Ectodermal cell (in vitro differentiated cells): ENCODE results near the gene TUBGCP2. TPM values are rescaled to one million over a fixed set of nuclear protein-coding genes. Genes with fewer than 3 reads are reported as not detected.

Source experiments
- H3K27ac ChIP-seq: 2 replicates; pipeline ENCODE4 v1.7.0; 2013; ENCODE audit warnings: mild to moderate bottlenecking, low read depth, low read length; ENCODE audit not compliant: insufficient read depth, poor library complexity, severe bottlenecking
- H3K27me3 ChIP-seq: 2 replicates; pipeline ENCODE4 v1.7.0; 2013; ENCODE audit warnings: mild to moderate bottlenecking, low read length; ENCODE audit not compliant: insufficient read depth, control insufficient read depth, poor library complexity, severe bottlenecking
- H3K36me3 ChIP-seq: one replicate; pipeline ENCODE4 v1.7.0; 2013; ENCODE audit warnings: low read length; ENCODE audit not compliant: control insufficient read depth, insufficient read depth
- H3K4me1 ChIP-seq: one replicate; pipeline ENCODE4 v1.7.0; 2013; ENCODE audit warnings: low read length; ENCODE audit not compliant: control insufficient read depth, insufficient read depth
- H3K4me3 ChIP-seq: 2 replicates; pipeline ENCODE4 v1.7.0; 2013; ENCODE audit warnings: low read depth, low read length, control low read depth; ENCODE audit not compliant: insufficient read depth
- H3K9me3 ChIP-seq: 2 replicates; pipeline ENCODE4 v1.7.0; 2013; ENCODE audit warnings: mild to moderate bottlenecking, low read length, moderate library complexity; ENCODE audit not compliant: control insufficient read depth
- WGBS, 2 experiments: methylation state at CpG; one replicate each; pipeline ENCODE4 v1.1.7; 2013; ENCODE audit warnings: missing lambda C conversion rate in 2 of 2; 5-methylcytosine and 5-hydroxymethylcytosine counted together
- polyA plus RNA-seq, 4 experiments: library from polyadenylated mRNA; stranded (reverse); fragments of 50-300 nt; gene quantifications; one replicate each; pipeline ENCODE4 v1.2.3, GENCODE V29; 2013

The TUBGCP2 gene
- polyA plus RNA-seq (2013, experiment 1 of 4), result 57.5 TPM
- polyA plus RNA-seq (2013, experiment 2 of 4), result 59.4 TPM
- 44.9 TPM for polyA plus RNA-seq (2013, experiment 3 of 4)
- polyA plus RNA-seq (2013, experiment 4 of 4), result 44.1 TPM

- Histone ChIP-seq H3K4me3 (peak within 1 kb of the TSS; percentile 96), H3K4me1 (no peaks in the 10 kb centered on the region), H3K36me3 (peaks cover 10% of the 10 kb centered on the region), H3K27ac (peak within 1 kb of the TSS; percentile 94), H3K27me3 (no peaks in the 10 kb centered on the region), H3K9me3 (no peaks in the 10 kb centered on the region)
- 0 to 1% methylated on average over 89 of the region's 89 CpGs for WGBS, 2 experiments
These were observed at the start of gene TUBGCP2, which contains the start of gene ZNF511 for GRCh38 chr10:133308421-133309099. TSS of gene TUBGCP2 (minus strand) at chr10:133308872. CDS start at chr10:133302941, 5,931 bp downstream. TSS of gene ZNF511 (plus strand) at chr10:133308914. CDS start at chr10:133308944, 30 bp downstream.

GRCh38 chr10:133357285-133358161 is 48.9 kb upstream of the TUBGCP2 start, which contains the start of gene FUOM:
TSS of gene FUOM (minus strand) at chr10:133358019. CDS start at chr10:133358007, 12 bp downstream.
- Histone ChIP-seq H3K36me3 (peaks cover 3% of the 10 kb centered on the region), H3K4me1 (peaks cover 8% of the 10 kb centered on the region), H3K27ac (no peak within 1 kb of the TSS), H3K27me3 (peaks cover 8% of the 10 kb centered on the region), H3K9me3 (no peaks in the 10 kb centered on the region), H3K4me3 (peak within 1 kb of the TSS; percentile 69)
- WGBS, 2 experiments, result 1% methylated on average over 79 to 81 of the region's 83 CpGs

GRCh38 chr10:133356549-133357284 is 48.0 kb upstream of the TUBGCP2 start:
- Histone ChIP-seq H3K9me3 (no peaks in the 10 kb centered on the region), H3K27me3 (peaks cover 8% of the 10 kb centered on the region), H3K27ac (no peak overlapping the region), H3K36me3 (no peaks in the 10 kb centered on the region), H3K4me3 (peak overlapping the region; percentile 69), H3K4me1 (peaks cover 8% of the 10 kb centered on the region)
- 39 to 40% methylated on average over 27 of the region's 27 CpGs for WGBS, 2 experiments

- Histone ChIP-seq H3K27me3 (peaks cover 8% of the 10 kb centered on the region), H3K4me1 (peaks cover 8% of the 10 kb centered on the region), H3K9me3 (no peaks in the 10 kb centered on the region), H3K27ac (no peak overlapping the region), H3K36me3 (no peaks in the 10 kb centered on the region), H3K4me3 (no peak overlapping the region)
- 93 to 94% methylated on average over 3 of the region's 3 CpGs for WGBS, 2 experiments
These were observed 47.3 kb upstream of the TUBGCP2 start for GRCh38 chr10:133355991-133356390.

- no peaks in the 10 kb centered on the region for H3K36me3 ChIP-seq
- H3K27me3 ChIP-seq, result peaks cover 8% of the 10 kb centered on the region
- no peaks in the 10 kb centered on the region for H3K9me3 ChIP-seq
- no peak overlapping the region for H3K27ac ChIP-seq
- 91 to 92% methylated on average over 6 of the region's 6 CpGs for WGBS, 2 experiments
- no peak overlapping the region for H3K4me3 ChIP-seq
- peaks cover 12% of the 10 kb centered on the region for H3K4me1 ChIP-seq
These were observed 46.6 kb upstream of the TUBGCP2 start for GRCh38 chr10:133355266-133355665.

GRCh38 chr10:133354672-133355240 is 46.1 kb upstream of the TUBGCP2 start:
- WGBS, 2 experiments, result 95 to 96% methylated on average over 14 of the region's 14 CpGs
- no peak overlapping the region for H3K4me3 ChIP-seq
- peaks cover 8% of the 10 kb centered on the region for H3K27me3 ChIP-seq
- no peak overlapping the region for H3K27ac ChIP-seq
- H3K4me1 ChIP-seq, result peaks cover 12% of the 10 kb centered on the region
- H3K36me3 ChIP-seq, result no peaks in the 10 kb centered on the region
- no peaks in the 10 kb centered on the region for H3K9me3 ChIP-seq

- H3K27ac ChIP-seq, result no peak overlapping the region
- no peak overlapping the region for H3K4me3 ChIP-seq
- H3K4me1 ChIP-seq, result peaks cover 12% of the 10 kb centered on the region
- H3K9me3 ChIP-seq, result no peaks in the 10 kb centered on the region
- H3K36me3 ChIP-seq, result no peaks in the 10 kb centered on the region
- WGBS, 2 experiments, result 88 to 89% methylated on average over 15 to 16 of the region's 16 CpGs
- H3K27me3 ChIP-seq, result peaks cover 8% of the 10 kb centered on the region
These were observed 45.4 kb upstream of the TUBGCP2 start for GRCh38 chr10:133353988-133354605.

- WGBS, 2 experiments, result 82 to 83% methylated on average over 16 of the region's 16 CpGs
These were observed 44.7 kb upstream of the TUBGCP2 start for GRCh38 chr10:133353202-133353959.

More at GRCh38 chr10:133353202-133353959, 44.7 kb upstream of the TUBGCP2 start:
- Histone ChIP-seq H3K27ac (no peak overlapping the region), H3K4me1 (peaks cover 12% of the 10 kb centered on the region), H3K4me3 (no peak overlapping the region), H3K27me3 (peaks cover 8% of the 10 kb centered on the region), H3K9me3 (no peaks in the 10 kb centered on the region), H3K36me3 (no peaks in the 10 kb centered on the region)
